NT2/D1 (cell line): Measurements from ENCODE around the gene YPEL1.

Source experiments
- SUZ12 ChIP-seq: IDR thresholded peaks from 2 replicates; pipeline ENCODE4 v1.6.1; 2011; ENCODE audit not compliant: insufficient read length, insufficient read depth; ENCODE audit errors: extremely low read depth
- ZNF274 ChIP-seq: IDR thresholded peaks from 2 replicates; pipeline ENCODE4 v1.6.1; 2011; ENCODE audit warnings: mild to moderate bottlenecking, low read depth, low read length

DNA sequence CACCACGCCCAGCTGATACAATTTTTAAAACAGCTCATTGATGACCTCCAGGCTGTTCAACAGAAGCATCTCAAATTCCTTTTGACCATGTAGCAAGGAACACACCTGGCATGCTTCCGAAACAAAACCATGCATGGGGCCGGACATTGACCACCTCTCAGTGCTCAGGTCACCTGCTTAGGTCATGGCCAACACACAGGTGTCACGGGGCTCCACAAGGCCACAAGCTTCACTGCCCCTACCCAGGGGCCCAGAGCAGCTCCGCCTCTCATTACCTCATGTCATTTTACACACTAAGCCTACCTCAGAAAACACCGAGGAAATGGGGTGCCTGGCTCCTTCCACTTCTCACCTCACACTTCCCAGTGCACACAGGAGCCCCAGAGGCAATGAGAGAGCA is 26.6 kb downstream of the YPEL1 start:
- TF ChIP-seq SUZ12 (no peak), ZNF274 (no peak)
